Activated CD4-positive, alpha-beta memory T cell treated with anti-CD3 and anti-CD28 coated beads, Interleukin-2, amount 10 ng/mL, durations not matched to agents 7 days and 5 days (primary cell): ENCODE data around the gene UBASH3A. TPM values are rescaled to one million over a fixed set of nuclear protein-coding genes. Genes with fewer than 3 reads are reported as not detected.

ENCODE experiments used
- CTCF ChIA-PET: fragments of 350-600 bp; sonication (Branson Sonifier 250); formaldehyde crosslinking; loops from one replicate; lab custom pipeline; 2021; ENCODE audit warnings: antibody characterized with exemption, inconsistent platforms; lab: Charles Lee
- POLR2A ChIA-PET: fragments of 350-600 bp; sonication (Branson Sonifier 250); formaldehyde crosslinking; loops from one replicate; lab custom pipeline; 2021; ENCODE audit warnings: antibody characterized with exemption; lab: Charles Lee
- DNase-seq: peaks from one replicate; pipeline ENCODE4 v3.0.0-alpha.2; 2020
- H3K27ac Mint-ChIP-seq: one replicate; pipeline ENCODE4 v1.8.0; 2021; ENCODE audit warnings: mild to moderate bottlenecking, mixed read lengths
- H3K27me3 Mint-ChIP-seq: one replicate; pipeline ENCODE4 v1.8.0; 2021; ENCODE audit warnings: mixed read lengths
- H3K36me3 Mint-ChIP-seq: one replicate; pipeline ENCODE4 v1.8.0; 2021; ENCODE audit warnings: low read depth, mixed read lengths
- H3K4me1 Mint-ChIP-seq: one replicate; pipeline ENCODE4 v1.8.0; 2021; ENCODE audit warnings: mixed read lengths
- H3K4me3 Mint-ChIP-seq: one replicate; pipeline ENCODE4 v1.8.0; 2021; ENCODE audit warnings: mild to moderate bottlenecking, mixed read lengths
- H3K9me3 Mint-ChIP-seq: one replicate; pipeline ENCODE4 v1.8.0; 2021; ENCODE audit warnings: mixed read lengths
- total RNA-seq, 2 experiments: library from RNA; stranded (reverse); gene quantifications; one replicate each; pipeline ENCODE4 v1.2.3, GENCODE V29; 2021

UBASH3A gene
- total RNA-seq, 2 experiments from 2014 or later, result 67.8 to 70.6 TPM

DNA sequence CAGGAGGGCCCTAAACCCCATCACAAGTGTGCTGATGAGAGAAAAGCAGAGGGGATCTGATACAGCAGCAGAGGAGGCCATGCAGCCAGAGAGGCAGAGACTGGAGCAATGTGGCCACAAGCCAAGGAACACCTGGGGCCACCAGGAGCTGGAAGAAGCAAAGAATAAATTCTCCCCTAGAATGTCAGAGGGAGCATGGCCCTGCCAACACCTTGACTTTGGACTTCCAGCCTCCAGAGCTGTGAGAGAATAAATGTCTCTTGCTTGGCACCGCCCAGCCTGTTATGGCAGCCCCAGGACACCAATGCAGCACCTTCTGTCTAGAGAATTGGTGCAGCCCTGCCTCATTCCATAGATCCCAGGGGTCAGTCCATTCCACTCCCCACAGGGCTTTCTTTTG lies 25.3 kb downstream of the UBASH3A start:
- POLR2A ChIA-PET, result interaction anchor here (1.3 to 19.4 kb wide), 4 partner anchors 8 to 21 kb away, joined by 4 to 431 read pairs (median 5); partner anchors contain the start of gene UBASH3A
- CTCF ChIA-PET, result interaction anchor here (0.8 to 1.9 kb wide), 3 partner anchors 31 to 236 kb away, joined by 3 to 5 read pairs (median 3); no protein-coding TSS in a partner anchor
- Mint-ChIP-seq H3K36me3 (peaks cover 90% of the 10 kb centered on the region), H3K27ac (no peak overlapping the region), H3K9me3 (peaks cover 11% of the 10 kb centered on the region), H3K4me1 (peaks cover 48% of the 10 kb centered on the region), H3K4me3 (no peak overlapping the region), H3K27me3 (no peaks in the 10 kb centered on the region)
- DNase-seq, result no peak

DNA sequence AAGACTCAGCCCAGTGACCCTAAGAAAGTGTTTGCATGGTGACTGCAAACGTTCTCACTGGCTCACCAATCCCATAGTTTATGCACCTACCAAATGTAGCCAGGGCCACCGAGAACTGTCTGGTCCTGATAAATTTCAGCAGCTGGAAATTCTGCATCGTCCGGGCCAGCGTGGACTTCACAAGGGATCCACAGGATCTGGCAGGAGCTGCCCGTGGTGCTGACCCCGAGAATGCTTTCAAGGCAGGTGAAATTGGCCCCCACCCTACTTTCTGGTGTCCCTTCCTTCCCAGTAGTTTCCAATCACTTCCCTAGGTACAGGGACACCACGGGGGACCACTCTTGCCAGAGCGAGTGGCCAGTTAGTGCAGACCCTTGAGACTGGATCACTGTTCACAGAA lies 26.2 kb downstream of the UBASH3A start:
- peaks cover 92% of the 10 kb centered on the region for H3K36me3 Mint-ChIP-seq
- H3K4me3 Mint-ChIP-seq, result no peak overlapping the region
- no peak overlapping the region for H3K27ac Mint-ChIP-seq
- ChIA-PET POLR2A (interaction anchor here (1.3 to 19.4 kb wide), 3 partner anchors 9 to 22 kb away, joined by 4 to 431 read pairs (median 6); partner anchors contain the start of gene UBASH3A), CTCF (no interaction called here)
- H3K9me3 Mint-ChIP-seq, result peaks cover 11% of the 10 kb centered on the region
- H3K27me3 Mint-ChIP-seq, result no peaks in the 10 kb centered on the region
- DNase-seq, result no peak
- peaks cover 48% of the 10 kb centered on the region for H3K4me1 Mint-ChIP-seq

DNA sequence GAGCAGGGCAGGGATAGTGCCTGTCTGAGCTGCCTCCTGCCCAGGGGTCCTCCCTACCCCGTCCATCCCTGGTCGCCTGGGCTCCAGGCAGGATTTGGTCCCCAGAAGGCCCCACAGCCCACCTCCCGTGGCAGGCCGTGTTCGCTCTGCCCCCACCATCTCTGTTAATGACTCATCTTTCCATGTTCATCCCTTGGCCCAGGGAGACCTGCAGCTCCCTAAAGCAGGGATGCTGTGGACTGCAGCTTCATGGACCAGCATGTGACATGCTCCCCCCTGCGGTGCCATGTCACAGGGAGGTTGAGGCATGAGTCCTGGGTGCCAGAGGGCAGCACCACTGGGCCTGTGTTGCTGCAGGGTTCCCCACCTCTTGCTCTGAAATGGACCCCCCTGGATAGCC lies 26.8 kb downstream of the UBASH3A start:
- ChIA-PET CTCF (no interaction called here), POLR2A (interaction anchor here (19.4 kb wide), 1 partner anchor 23 kb away, joined by 431 read pairs; the partner anchor contains the start of gene UBASH3A)
- Mint-ChIP-seq H3K9me3 (peaks cover 11% of the 10 kb centered on the region), H3K27ac (no peak overlapping the region), H3K27me3 (no peaks in the 10 kb centered on the region), H3K4me1 (peaks cover 46% of the 10 kb centered on the region), H3K4me3 (no peak overlapping the region), H3K36me3 (peaks cover 94% of the 10 kb centered on the region)
- DNase-seq, result no peak

DNA sequence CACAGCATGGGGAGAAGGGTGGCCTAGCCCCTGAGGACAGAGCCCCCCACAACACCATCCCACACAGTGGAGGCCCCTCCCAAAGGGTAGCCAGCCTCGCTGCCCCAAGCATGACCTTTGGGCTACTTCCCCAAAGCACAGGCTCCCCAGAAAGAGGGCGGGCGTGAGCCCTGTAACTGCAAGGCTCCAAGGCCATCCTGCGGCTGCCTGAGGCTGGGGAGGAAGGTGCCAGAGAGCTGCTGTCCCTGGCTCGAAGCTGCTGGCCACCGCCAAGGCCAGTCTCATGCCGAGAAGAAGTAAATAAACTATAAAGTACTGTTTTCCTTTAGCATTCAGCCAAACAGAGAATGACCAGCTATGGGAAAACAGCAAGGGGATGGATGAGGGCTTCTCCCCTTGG lies 27.5 kb downstream of the UBASH3A start:
- H3K4me3 Mint-ChIP-seq, result no peak overlapping the region
- peaks cover 96% of the 10 kb centered on the region for H3K36me3 Mint-ChIP-seq
- peaks cover 39% of the 10 kb centered on the region for H3K4me1 Mint-ChIP-seq
- no peak for DNase-seq
- H3K27ac Mint-ChIP-seq, result no peak overlapping the region
- ChIA-PET POLR2A (interaction anchor here (19.4 kb wide), 1 partner anchor 24 kb away, joined by 431 read pairs; the partner anchor contains the start of gene UBASH3A), CTCF (no interaction called here)
- no peaks in the 10 kb centered on the region for H3K27me3 Mint-ChIP-seq
- peaks cover 11% of the 10 kb centered on the region for H3K9me3 Mint-ChIP-seq

DNA sequence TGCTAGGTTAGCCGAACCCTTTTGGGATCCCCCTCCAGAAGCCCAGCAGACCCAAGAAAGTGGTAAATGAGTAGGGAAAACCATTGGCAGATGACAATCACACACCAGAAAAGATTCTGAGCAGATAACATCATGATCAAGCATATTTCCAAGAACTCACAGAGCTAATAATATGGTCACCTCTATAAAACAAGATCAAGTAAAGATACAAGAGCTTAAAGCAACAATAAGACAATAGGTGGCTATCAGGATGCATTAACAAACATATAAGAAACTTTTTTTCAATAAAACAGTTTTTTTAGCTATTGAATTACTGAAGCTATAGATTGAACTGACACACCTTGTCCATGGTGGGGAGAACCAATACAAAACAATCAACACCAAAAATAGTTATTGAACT lies 29.0 kb downstream of the UBASH3A start:
- CTCF ChIA-PET, result interaction anchor here (0.8 to 1.2 kb wide), 3 partner anchors 9 to 51 kb away, joined by 3 to 4 read pairs (median 3); partner anchors contain the start of gene UBASH3A
- H3K4me3 Mint-ChIP-seq, result no peak overlapping the region
- no peak for DNase-seq
- peaks cover 32% of the 10 kb centered on the region for H3K4me1 Mint-ChIP-seq
- POLR2A ChIA-PET, result interaction anchor here (1.2 to 3.3 kb wide), 3 partner anchors 9 to 29 kb away, joined by 4 to 17 read pairs (median 8); partner anchors contain the start of gene UBASH3A
- peaks cover 11% of the 10 kb centered on the region for H3K9me3 Mint-ChIP-seq
- peak overlapping the region; percentile 38 for H3K27ac Mint-ChIP-seq
- peaks cover 94% of the 10 kb centered on the region for H3K36me3 Mint-ChIP-seq
- H3K27me3 Mint-ChIP-seq, result no peaks in the 10 kb centered on the region

DNA sequence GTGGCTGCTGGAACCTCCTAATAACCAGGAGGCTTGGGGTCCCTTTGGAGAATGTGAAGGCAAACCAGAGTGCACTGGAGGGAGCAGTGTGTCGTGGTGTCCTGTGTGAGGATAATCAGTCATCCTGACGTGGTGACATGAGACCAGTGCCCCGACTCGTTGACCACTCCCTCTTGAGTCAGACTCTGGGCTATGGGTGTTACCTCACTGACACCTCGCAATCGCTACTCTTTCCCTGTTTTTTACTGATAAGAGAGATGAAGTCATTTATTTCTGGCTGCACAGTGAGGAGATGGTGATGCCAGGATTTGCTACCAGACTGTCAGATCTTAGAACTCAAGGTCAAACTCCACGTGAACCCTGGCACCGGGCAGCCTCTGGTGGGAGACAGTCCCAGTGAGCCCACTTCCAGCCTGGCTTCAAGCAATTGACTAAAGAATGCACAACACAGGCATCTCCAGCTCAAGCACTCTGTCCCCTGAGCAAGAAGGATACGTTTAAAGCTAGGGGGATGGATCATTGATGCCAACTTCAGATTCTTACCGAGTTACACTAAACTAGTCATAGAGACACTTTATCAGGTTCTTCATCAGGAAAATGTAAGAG lies 30.3 kb downstream of the UBASH3A start:
- Mint-ChIP-seq H3K4me3 (no peak overlapping the region), H3K36me3 (peaks cover 96% of the 10 kb centered on the region), H3K4me1 (peaks cover 44% of the 10 kb centered on the region), H3K27me3 (no peaks in the 10 kb centered on the region), H3K27ac (no peak overlapping the region), H3K9me3 (peaks cover 11% of the 10 kb centered on the region)
- no peak for DNase-seq
- CTCF ChIA-PET, result interaction anchor here (1.0 kb wide), 1 partner anchor 53 kb away, joined by 3 read pairs; no protein-coding TSS in a partner anchor
- POLR2A ChIA-PET, result interaction anchor here (1.3 to 3.3 kb wide), 2 partner anchors 10 to 30 kb away, joined by 8 to 17 read pairs; partner anchors contain the start of gene UBASH3A

DNA sequence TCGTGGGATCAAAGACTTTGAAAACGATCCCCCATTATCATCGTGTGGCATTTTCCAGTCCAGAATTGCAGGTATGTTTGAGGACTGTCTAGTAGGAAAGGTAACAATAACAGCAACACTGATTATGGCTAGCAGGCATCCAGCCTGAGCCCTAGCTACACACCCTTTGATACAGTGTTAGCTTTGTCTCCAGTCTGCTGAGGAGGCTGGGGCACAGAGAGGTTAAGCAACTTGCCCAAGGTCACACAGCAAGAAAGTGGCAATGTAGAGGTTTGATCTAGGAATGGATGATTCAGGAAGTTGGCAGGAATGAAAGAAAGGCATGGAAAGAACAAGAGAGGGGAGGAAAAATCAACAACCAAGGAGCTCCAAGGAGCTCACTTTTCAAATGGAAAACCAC lies 31.2 kb downstream of the UBASH3A start:
- Mint-ChIP-seq H3K4me1 (peaks cover 53% of the 10 kb centered on the region), H3K27ac (no peak overlapping the region), H3K4me3 (no peak overlapping the region), H3K27me3 (no peaks in the 10 kb centered on the region), H3K36me3 (peaks cover 96% of the 10 kb centered on the region), H3K9me3 (peaks cover 11% of the 10 kb centered on the region)
- DNase-seq, result no peak
- POLR2A ChIA-PET, result interaction anchor here (3.3 kb wide), 1 partner anchor 31 kb away, joined by 17 read pairs; the partner anchor contains the start of gene UBASH3A
- CTCF ChIA-PET, result interaction anchor here (1.7 kb wide), 1 partner anchor 97 kb away, joined by 5 read pairs; no protein-coding TSS in a partner anchor

DNA sequence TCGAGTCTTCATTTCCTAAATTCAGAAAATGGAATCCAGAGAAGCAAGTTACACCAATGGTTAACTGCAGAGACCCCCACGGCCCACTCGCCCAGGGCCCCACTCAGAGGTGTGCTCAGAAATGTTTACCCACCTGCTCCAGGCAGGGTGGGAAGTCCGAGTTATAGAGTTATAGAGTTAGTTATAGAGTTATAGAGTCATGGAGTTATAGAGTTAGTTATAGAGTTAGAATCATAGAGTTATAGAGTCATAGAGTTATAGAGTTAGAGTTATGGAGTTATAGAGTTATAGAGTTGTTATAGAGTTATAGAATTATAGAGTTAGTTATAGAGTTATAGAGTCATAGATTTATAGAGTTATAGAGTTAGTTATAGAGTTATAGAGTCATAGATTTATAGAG lies 31.7 kb downstream of the UBASH3A start:
- no peak overlapping the region for H3K4me3 Mint-ChIP-seq
- no peak overlapping the region for H3K27ac Mint-ChIP-seq
- DNase-seq, result no peak
- CTCF ChIA-PET, result interaction anchor here (1.0 to 1.7 kb wide), 2 partner anchors 11 to 97 kb away, joined by 3 to 5 read pairs; no protein-coding TSS in a partner anchor
- peaks cover 97% of the 10 kb centered on the region for H3K36me3 Mint-ChIP-seq
- peaks cover 11% of the 10 kb centered on the region for H3K9me3 Mint-ChIP-seq
- POLR2A ChIA-PET, result interaction anchor here (3.3 kb wide), 1 partner anchor 32 kb away, joined by 17 read pairs; the partner anchor contains the start of gene UBASH3A
- H3K4me1 Mint-ChIP-seq, result peaks cover 58% of the 10 kb centered on the region
- H3K27me3 Mint-ChIP-seq, result no peaks in the 10 kb centered on the region

DNA sequence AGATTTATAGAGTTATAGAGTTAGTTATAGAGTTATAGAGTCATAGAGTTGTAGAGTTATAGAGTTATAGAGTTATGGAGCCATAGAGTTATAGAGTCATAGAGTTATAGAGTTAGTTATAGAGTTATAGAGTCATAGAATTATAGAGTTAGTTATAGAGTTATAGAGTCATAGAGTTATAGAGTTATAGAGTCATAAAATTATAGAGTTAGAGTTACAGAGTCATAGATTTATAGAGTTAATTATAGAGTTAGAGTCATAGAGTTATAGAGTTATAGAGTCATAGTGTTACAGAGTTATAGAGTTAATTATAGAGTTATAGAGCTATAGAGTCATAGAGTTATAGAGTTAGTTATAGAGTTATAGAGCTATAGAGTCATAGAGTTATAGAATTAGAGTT lies 32.1 kb downstream of the UBASH3A start:
- Mint-ChIP-seq H3K4me1 (peaks cover 61% of the 10 kb centered on the region), H3K36me3 (peaks cover 98% of the 10 kb centered on the region), H3K4me3 (no peak overlapping the region), H3K9me3 (peaks cover 11% of the 10 kb centered on the region), H3K27me3 (no peaks in the 10 kb centered on the region), H3K27ac (no peak overlapping the region)
- CTCF ChIA-PET, result interaction anchor here (1.0 to 1.7 kb wide), 2 partner anchors 11 to 98 kb away, joined by 3 to 5 read pairs; no protein-coding TSS in a partner anchor
- no peak for DNase-seq
- POLR2A ChIA-PET, result interaction anchor here (1.1 kb wide), 1 partner anchor 10 kb away, joined by 3 read pairs; no protein-coding TSS in a partner anchor

DNA sequence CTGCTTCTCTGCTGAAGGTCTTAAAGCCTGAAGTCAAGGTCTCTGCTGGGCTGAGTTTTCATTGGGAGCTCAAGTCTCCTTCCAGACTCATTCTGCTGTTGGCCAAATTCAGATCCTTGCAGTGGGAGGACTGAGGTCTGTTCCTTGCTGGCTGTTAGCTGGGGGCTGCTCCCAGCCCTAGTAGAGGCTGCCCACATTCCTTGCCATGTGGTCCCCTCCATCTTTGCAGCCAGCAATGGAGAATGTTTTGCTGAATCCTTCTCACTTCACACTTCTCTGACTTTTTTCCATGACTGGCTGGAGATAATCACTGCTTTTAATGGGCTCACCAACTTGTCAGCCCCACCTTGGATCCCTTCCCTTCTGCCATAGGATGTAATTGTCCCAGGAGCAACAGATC lies 33.2 kb downstream of the UBASH3A start:
- Mint-ChIP-seq H3K27me3 (no peaks in the 10 kb centered on the region), H3K36me3 (peaks cover 95% of the 10 kb centered on the region), H3K27ac (no peak overlapping the region), H3K4me1 (peaks cover 61% of the 10 kb centered on the region), H3K4me3 (no peak overlapping the region), H3K9me3 (peaks cover 8% of the 10 kb centered on the region)
- POLR2A ChIA-PET, result interaction anchor here (0.8 to 1.1 kb wide), 3 partner anchors 9 to 16 kb away, joined by 3 to 4 read pairs (median 4); no protein-coding TSS in a partner anchor
- CTCF ChIA-PET, result no interaction called here
- DNase-seq, result no peak

DNA sequence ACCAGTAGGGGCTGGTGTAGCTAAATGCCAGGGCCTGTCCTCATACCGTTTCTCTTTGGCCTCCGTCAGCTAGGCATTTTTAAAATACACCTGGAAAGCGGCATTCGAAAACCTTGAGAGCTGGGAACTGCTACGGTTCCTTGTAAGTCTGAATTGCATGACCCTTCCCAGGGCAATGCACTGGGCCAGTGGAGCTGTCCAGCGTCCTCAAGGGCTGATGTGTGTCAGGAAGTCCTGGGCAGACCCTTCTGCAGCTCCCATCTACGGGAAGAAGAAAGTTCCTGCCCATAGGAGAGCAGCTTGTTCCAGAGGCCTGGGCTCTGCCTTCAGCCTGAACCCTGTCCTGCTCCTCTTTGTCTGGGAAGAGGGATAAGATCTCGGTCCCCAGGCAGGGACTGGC lies 34.1 kb downstream of the UBASH3A start:
- H3K4me3 Mint-ChIP-seq, result no peak overlapping the region
- ChIA-PET CTCF (interaction anchor here (1.2 to 1.7 kb wide), 2 partner anchors 13 to 17 kb away, joined by 3 to 4 read pairs; no protein-coding TSS in a partner anchor), POLR2A (interaction anchor here (1.1 kb wide), 1 partner anchor 17 kb away, joined by 4 read pairs; no protein-coding TSS in a partner anchor)
- DNase-seq, result no peak
- H3K36me3 Mint-ChIP-seq, result peaks cover 95% of the 10 kb centered on the region
- H3K27me3 Mint-ChIP-seq, result no peaks in the 10 kb centered on the region
- peaks cover 55% of the 10 kb centered on the region for H3K4me1 Mint-ChIP-seq
- no peaks in the 10 kb centered on the region for H3K9me3 Mint-ChIP-seq
- H3K27ac Mint-ChIP-seq, result no peak overlapping the region

DNA sequence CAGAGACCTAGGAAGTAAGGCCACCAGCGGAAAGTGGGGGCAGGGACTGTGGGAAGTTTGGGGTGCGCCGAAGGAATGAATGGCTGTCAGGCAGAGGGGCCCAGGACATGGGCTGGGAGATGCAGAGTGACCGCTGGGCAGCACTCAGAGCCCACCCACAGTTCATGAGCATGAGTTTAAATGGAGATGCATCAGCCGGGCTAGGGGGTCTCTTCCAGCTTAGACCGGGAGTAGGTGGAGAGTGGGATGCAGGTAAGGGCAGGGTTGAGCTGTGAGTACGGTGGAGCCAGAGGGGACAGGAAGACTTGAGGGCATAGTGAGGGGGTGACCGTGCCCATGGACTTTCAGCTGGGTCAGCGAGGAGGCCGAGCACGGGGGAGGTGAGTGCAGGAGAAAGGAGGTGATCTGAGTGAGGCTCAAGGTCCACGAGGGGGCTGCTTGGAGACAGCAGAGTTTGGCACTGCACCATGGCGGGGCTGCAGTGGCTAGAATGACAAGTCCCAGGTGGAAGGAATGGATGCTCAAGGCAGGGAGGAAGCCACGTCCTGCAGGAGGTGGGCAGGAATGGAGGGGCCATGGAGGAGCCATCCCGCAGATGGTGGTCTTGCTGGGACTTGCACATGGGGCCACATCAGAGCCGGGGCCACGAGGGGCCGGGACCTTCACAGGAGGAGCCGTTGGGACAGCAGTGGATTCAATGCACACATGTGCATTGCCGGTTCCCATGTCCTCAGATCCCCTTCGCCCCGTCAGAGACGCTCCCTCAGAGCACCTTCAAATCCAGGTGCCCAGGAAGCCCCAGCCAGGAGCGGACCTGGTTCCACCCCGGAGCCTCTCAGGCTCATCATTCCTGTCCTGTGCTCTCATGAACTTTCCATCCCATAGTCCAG lies 34.9 kb downstream of the UBASH3A start:
- peaks cover 95% of the 10 kb centered on the region for H3K36me3 Mint-ChIP-seq
- POLR2A ChIA-PET, result interaction anchor here (0.8 kb wide), 1 partner anchor 35 kb away, joined by 3 read pairs; the partner anchor contains the start of gene UBASH3A
- peak overlapping the region; percentile 72 for H3K27ac Mint-ChIP-seq
- CTCF ChIA-PET, result interaction anchor here (1.2 to 1.7 kb wide), 2 partner anchors 14 to 18 kb away, joined by 3 to 4 read pairs; no protein-coding TSS in a partner anchor
- H3K9me3 Mint-ChIP-seq, result no peaks in the 10 kb centered on the region
- H3K4me3 Mint-ChIP-seq, result no peak overlapping the region
- peaks cover 50% of the 10 kb centered on the region for H3K4me1 Mint-ChIP-seq
- no peak for DNase-seq
- no peaks in the 10 kb centered on the region for H3K27me3 Mint-ChIP-seq
